Mesothelial cell of epicardium (in vitro differentiated cells): Measurements from ENCODE around the gene FUT9. TPM values are rescaled to one million over a fixed set of nuclear protein-coding genes. Genes with fewer than 3 reads are reported as not detected.

ENCODE experiments used
- DNase-seq, 2 experiments: peaks; one replicate each; pipeline ENCODE4 v3.0.0; 2021; ENCODE audit warnings: low spot score in 2 of 2; ENCODE audit not compliant: unreplicated experiment in 2 of 2
- H3K27ac Mint-ChIP-seq: 2 replicates; pipeline ENCODE4 v1.8.0; 2021; ENCODE audit warnings: mixed read lengths
- H3K27me3 Mint-ChIP-seq: 2 replicates; pipeline ENCODE4 v1.8.0; 2021; ENCODE audit warnings: low read depth, mixed read lengths
- H3K36me3 Mint-ChIP-seq: 2 replicates; pipeline ENCODE4 v1.8.0; 2021; ENCODE audit warnings: mixed read lengths
- H3K4me1 Mint-ChIP-seq: 2 replicates; pipeline ENCODE4 v1.8.0; 2021; ENCODE audit warnings: mixed read lengths
- H3K4me3 Mint-ChIP-seq: 2 replicates; pipeline ENCODE4 v1.8.0; 2021; ENCODE audit warnings: mild to moderate bottlenecking, moderate library complexity, mixed read lengths
- H3K9me3 Mint-ChIP-seq: 2 replicates; pipeline ENCODE4 v1.8.0; 2021; ENCODE audit warnings: mixed read lengths
- total RNA-seq: library from RNA; stranded (reverse); gene quantifications from 3 replicates; pipeline ENCODE4 v1.2.1, GENCODE V29; 2021
- TF ChIP-seq, protein P1 (sequence below): fragments of 200-600 bp; sonication (generic); IDR thresholded peaks from one replicate; pipeline ENCODE4 v1.5.0; 2021; ENCODE audit warnings: antibody characterized with exemption; ENCODE audit not compliant: unreplicated experiment

Gene FUT9
- total RNA-seq, 1 donor from 2014 or later: 3.0 TPM

DNA sequence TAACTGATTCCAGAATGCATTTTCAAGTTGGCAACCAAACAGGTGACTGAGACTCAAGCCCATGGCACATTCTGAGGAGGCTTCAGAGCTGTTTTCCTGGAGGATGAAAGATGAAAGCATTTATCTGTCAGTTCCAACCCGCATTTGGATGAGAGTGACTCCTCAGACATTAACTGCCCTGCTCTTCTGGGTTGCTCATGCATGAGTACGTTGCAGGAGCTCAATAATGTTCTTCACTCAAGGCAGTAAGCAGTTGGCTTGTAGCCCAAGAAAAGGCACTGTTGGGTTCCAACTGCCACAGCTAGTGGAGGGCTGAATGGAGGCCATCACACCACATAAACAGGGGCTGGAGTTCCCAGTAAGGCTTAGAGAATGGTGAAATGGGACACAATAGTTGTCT, 155.3 kb downstream of the FUT9 start:
- H3K36me3 Mint-ChIP-seq: no peaks in the 10 kb centered on the region
- TF ChIP-seq, protein P1, sequence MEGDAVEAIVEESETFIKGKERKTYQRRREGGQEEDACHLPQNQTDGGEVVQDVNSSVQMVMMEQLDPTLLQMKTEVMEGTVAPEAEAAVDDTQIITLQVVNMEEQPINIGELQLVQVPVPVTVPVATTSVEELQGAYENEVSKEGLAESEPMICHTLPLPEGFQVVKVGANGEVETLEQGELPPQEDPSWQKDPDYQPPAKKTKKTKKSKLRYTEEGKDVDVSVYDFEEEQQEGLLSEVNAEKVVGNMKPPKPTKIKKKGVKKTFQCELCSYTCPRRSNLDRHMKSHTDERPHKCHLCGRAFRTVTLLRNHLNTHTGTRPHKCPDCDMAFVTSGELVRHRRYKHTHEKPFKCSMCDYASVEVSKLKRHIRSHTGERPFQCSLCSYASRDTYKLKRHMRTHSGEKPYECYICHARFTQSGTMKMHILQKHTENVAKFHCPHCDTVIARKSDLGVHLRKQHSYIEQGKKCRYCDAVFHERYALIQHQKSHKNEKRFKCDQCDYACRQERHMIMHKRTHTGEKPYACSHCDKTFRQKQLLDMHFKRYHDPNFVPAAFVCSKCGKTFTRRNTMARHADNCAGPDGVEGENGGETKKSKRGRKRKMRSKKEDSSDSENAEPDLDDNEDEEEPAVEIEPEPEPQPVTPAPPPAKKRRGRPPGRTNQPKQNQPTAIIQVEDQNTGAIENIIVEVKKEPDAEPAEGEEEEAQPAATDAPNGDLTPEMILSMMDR: no peak
- peaks cover 4% of the 10 kb centered on the region for H3K9me3 Mint-ChIP-seq
- H3K27me3 Mint-ChIP-seq: no peaks in the 10 kb centered on the region
- DNase-seq: no peak
- H3K4me1 Mint-ChIP-seq: peaks cover 5% of the 10 kb centered on the region
- H3K27ac Mint-ChIP-seq: no peak overlapping the region
- no peak overlapping the region for H3K4me3 Mint-ChIP-seq

DNA sequence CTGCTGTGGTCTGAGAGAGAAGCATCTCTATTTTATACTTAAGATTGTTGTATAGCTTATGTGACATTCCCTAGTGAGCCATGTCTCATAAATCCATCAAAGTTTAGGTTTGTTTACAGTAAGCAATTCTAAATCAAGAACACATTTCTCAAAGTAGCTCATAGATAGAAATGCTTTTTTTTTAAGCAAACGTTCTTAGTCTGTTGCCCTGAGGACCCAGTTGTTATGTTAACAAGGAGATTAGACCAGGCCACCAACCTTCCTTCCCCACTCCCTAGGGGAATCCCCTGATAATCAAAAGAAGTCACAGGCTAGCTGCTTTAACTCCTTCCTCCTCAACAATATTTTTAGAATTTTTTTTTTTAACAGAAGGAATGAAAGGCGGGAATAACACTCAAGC, 169.0 kb downstream of the FUT9 start:
- H3K9me3 Mint-ChIP-seq: peaks cover 30% of the 10 kb centered on the region
- H3K4me1 Mint-ChIP-seq: peaks cover 17% of the 10 kb centered on the region
- H3K27ac Mint-ChIP-seq: no peak overlapping the region
- TF ChIP-seq, protein P1: no peak
- H3K27me3 Mint-ChIP-seq: no peaks in the 10 kb centered on the region
- no peak for DNase-seq
- H3K36me3 Mint-ChIP-seq: peaks cover 2% of the 10 kb centered on the region
- H3K4me3 Mint-ChIP-seq: no peak overlapping the region

DNA sequence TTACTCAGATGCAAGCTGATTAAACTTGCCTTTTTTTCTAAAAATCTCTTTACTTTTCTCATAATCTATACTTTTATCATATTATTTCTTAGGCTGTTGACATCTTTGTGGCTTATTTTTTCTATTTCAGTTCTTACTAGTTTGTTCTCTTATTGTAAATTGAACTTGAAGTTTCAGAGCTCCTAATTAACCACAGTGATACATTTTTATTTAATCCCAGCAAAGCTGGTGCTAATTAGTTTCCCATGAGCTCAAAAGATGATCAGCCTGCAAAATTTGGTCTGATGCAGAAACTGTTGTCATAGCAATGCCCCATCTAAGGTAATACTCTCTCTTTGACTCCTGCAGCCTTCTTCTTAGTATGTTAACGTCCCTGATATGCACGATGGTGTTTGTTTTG, 170.3 kb downstream of the FUT9 start:
- Mint-ChIP-seq H3K27ac (peak overlapping the region; percentile 27), H3K27me3 (no peaks in the 10 kb centered on the region), H3K4me3 (no peak overlapping the region), H3K36me3 (peaks cover 8% of the 10 kb centered on the region), H3K4me1 (peaks cover 17% of the 10 kb centered on the region), H3K9me3 (peaks cover 40% of the 10 kb centered on the region)
- TF ChIP-seq, protein P1: no peak
- DNase-seq: no peak

DNA sequence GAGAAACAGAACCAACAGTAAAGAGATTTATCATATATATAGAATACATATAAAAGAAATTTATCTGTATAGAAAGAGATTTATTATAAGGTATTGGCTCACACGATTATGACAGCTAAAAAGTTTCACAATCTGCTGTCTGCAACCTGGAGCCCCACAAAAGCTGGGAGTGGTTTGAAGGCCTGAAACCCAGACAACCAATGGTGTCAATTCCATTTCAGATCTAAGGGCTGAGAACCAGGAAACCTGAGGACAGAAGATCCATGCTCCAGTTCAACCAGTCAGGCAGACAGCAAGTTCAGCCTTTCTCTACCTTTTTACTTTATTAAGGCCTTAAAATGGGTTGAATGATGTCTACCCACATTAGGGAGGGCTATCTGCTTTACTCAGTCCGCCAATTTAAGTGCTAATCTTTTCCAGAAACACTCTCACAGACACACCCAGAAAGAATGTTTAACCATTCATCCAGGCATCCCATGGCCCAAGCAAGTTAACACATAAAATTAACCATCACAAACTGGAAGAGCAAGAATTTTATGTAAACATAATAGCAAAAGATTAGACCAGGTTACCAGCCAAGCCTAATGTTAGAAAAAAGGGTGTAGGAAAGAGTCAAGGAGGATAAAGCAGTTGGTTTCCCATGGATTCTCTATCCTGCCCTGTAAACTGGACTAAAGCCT, 170.9 kb downstream of the FUT9 start:
- TF ChIP-seq, protein P1: no peak
- H3K9me3 Mint-ChIP-seq: peaks cover 40% of the 10 kb centered on the region
- no peaks in the 10 kb centered on the region for H3K27me3 Mint-ChIP-seq
- peaks cover 9% of the 10 kb centered on the region for H3K36me3 Mint-ChIP-seq
- H3K4me1 Mint-ChIP-seq: peaks cover 17% of the 10 kb centered on the region
- DNase-seq: no peak
- H3K27ac Mint-ChIP-seq: peak overlapping the region; percentile 72
- no peak overlapping the region for H3K4me3 Mint-ChIP-seq

DNA sequence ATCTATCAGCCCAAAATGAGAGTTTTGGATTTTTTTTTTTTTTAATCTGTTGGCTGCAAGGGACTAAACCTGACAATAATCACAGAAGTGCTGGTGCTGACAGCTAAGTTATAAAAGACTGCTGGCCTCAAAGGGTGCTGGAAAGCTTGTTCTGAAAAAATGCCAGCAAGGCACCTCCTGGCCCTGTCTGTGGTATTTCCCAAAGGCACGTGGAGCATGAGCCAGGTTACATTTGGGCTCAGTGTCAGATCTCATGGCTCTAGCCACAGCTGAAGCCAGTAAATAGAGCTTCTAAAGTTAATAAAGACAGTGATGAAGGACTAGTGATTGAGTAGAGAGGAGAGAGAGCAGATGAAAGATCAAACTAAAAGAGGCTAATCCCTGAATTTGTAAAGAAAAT, 178.9 kb downstream of the FUT9 start:
- Mint-ChIP-seq H3K27me3 (no peaks in the 10 kb centered on the region), H3K4me1 (peaks cover 6% of the 10 kb centered on the region), H3K27ac (no peak overlapping the region), H3K9me3 (peaks cover 49% of the 10 kb centered on the region), H3K36me3 (peaks cover 17% of the 10 kb centered on the region), H3K4me3 (no peak overlapping the region)
- TF ChIP-seq, protein P1: no peak
- DNase-seq: no peak
